LoVo (cell line): ENCODE measurements around the gene KCNJ18.
"Not testable (repeated sequence)": the region's sequence is repeated elsewhere in the genome, so short reads cannot be mapped to it uniquely, and the experiment has no call there.

Experiments
- DNase-seq: peaks from one replicate; pipeline ENCODE4 v3.0.0-alpha.2; 2016; ENCODE audit warnings: low spot score

Gene KCNJ18

DNA sequence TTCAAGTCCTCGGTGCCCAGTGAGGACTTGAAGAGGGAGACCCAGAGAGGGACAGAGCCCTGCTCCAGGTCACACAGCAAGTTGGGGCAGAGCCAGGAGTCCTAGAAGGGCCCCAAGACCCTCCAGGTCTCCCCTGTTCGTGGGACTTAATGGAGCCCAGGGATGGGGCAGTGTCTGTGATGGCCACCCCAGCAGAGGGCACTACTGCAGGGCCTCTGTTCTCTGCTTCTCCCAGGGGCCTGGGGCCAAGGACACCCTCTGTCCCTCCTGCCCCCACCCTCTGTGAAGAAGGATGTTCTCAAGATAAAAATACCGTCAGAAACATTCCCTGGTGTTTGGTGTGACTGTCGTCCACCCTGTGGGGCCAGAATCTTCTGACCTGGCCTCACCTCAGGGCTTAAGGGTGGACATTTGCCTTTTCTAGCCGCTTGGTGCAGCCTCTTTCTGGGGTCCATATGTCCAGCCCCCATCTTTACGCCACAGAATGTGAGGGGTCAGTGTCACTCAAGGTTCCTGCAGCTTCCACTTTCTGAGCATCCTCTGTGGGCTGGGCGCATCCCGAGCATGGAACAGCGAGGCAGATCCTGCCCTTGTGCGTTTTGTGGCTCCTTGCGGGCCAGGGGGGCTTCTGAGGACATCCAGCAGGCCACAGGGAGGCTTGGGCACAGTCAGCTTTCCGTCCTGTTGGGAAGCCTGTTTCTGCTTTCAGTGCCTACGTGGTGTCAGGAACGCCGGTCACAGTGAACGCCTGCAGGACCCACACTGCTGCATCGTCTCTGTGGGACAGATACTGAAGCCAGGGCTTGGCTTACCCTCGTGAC, at the start of gene KCNJ18:
KCNJ18 (plus strand) TSS at position 641 of the 821 bp plus-strand sequence. CDS start 10,264 bp downstream, outside the sequence.
- not testable (repeated sequence) for DNase-seq

DNA sequence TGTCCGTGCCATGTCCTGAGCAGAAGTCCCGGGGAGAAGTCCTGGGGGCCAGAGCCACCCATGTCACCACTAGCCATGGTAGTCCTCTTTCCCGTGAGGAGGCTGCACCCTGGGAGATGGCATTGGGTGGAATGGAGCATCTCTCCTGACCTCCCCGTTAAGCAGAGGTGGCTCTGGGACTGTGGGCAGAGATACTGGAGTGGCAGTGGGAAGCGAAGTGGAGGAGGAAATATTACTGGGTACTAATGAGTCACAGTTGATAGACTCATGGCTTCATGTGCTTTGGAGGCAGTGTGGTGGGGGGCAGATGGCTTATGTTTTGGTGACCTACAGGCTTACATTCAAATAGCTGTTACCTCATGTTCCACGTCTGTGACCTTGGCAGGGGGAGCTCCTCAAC, 44.2 kb upstream of the KCNJ18 start:
- not testable (repeated sequence) for DNase-seq

DNA sequence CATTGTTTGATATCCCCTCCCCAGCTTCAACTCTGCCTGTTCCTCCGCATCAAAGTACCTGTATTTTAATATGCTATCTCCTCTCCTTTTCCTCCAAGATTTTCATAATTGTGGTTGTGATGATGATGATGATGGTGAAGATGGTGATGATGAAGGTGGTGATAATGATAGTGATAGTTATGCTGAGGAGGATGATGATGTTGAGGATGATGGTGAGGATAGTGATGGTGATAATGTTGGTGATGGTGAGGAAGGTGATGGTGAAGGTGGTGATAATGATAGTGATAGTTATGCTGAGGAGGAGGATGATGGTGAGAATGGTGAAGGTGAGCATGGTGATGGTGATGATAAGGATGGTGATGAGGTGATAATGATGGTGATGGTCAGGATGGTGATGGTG, 42.3 kb upstream of the KCNJ18 start:
- DNase-seq: not testable (repeated sequence)

DNA sequence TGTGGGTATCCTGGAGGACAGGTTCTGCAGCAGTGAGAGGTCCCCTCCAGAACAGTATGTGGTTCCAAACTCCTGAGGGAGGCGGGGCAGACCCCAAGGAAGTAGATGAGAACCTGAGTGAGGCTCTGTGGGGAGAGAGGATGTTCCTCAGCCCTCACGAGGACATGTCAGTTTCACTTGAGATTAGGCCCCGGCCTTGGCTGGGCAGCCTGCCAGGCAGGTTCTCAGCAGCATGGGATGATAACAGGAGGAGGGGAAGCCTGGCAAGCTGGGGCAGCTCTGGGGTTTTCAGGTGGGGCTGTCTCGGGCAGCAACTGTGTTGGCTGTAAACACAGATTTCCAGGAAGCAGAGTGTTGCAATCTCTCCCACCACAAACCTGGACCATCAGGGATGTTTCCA, 40.3 kb upstream of the KCNJ18 start:
- not testable (repeated sequence) for DNase-seq

DNA sequence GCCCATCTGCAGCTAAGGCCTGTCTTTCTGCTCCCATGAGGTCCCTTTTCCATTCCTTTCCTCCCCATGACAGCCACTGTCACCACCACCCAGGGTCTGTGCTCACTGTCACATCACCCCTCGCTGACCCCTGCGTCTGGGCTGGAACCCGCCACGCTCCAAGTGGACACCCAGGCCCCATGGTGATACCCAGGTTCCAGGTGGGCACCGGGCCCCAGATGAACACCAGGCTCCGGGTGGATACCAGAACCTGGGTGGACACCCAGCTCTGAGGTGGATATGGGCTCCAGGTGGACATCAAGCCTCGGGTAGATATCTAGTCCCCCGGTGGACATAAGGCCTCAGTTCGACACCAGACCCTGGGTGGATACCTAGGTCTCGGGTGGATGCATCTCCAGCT, 39.1 kb upstream of the KCNJ18 start:
- not testable (repeated sequence) for DNase-seq

DNA sequence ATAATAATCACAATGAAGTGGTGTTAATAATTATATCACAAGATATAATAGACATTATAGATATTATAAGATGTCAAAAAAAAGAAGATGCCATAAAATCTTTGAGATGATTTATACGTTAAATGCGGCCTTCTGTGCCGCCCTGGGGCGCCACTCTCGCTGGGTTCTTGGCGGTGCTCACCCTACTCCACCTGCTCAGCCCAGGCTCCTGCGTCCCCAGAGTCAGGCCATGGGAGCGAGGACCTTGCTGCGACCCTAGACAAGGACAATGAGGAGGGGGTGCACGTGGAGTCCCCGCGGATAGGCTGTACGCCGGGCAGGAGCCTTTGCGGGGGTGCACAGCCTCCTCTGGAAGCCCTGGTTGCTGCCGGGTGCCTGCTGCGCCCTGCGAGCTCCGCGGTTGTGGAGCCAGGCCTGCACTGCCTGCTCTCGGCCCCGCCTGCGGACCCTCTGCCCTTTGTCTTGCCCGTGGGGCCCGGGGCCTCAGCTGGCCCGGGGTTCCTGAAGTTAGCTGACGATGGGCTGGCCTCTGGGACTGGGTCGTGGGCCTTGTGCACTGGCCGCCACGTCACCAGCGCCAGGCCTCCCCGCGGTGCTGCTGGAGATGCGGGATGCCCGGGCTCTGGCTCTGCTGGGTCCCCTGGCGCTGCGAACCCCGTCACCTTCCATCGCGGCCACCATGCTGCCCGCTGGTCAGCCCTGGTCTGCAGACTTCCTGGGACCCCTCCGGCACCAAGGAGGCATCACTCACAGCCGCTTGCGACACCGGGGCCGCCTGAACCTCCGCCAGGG, 35.6 kb upstream of the KCNJ18 start:
- not testable (repeated sequence) for DNase-seq

DNA sequence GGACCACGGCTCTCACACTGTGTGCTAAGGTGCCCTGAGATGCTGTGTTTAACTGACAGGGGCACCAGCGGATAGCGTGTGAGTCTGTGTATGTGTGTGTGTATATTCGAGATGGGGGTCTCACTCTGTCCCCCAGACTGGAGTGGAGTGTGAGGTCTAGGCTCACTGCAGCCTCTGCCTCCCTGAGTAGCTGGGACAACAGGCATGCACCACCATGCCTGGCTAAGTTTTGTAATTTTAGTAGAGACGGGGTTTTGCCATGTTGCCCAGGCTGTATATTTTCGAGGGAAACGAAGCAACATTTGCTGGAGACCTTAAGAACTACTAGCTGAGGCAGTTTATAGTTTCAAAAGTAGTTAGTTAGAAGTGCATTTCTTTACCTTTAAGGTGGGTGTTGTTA, 32.7 kb upstream of the KCNJ18 start:
- not testable (repeated sequence) for DNase-seq

DNA sequence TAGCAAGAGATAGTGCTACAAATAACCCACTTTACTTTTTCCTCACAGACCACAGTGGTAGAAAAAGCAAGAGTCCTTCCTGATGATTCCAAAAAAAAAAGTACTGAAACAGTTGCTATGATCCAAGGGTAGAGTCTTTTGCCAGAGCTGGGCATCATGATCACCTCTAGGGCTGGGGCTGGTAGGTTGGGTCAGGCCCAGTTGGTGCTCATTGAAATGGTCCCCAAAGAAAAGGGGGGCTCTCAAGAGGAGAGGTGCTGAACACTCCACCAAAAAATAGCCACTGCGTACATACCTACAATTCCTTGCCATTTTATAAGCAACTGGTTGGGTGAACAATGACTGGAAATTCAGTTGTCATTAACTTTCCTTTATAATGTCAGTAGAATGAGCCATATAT, 30.9 kb upstream of the KCNJ18 start:
- DNase-seq: not testable (repeated sequence)

DNA sequence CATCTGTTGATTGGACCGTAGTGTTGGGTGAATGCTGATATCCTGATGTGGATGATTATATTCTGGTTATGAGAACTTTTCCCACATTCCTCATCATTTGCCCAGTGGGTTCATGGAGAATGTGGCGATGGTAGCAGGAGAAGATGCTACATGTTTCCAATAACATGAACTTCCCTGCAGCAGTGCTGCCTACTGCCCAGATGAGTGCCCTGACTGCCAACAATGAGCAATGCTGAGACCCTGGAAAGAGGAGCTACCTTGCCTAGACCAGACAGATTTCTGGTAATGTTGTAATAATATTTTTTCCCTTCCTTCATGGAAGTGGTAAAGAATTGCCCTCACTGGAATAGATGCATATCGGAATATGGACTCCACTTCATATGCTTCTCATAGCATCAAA, 29.2 kb upstream of the KCNJ18 start:
- not testable (repeated sequence) for DNase-seq

DNA sequence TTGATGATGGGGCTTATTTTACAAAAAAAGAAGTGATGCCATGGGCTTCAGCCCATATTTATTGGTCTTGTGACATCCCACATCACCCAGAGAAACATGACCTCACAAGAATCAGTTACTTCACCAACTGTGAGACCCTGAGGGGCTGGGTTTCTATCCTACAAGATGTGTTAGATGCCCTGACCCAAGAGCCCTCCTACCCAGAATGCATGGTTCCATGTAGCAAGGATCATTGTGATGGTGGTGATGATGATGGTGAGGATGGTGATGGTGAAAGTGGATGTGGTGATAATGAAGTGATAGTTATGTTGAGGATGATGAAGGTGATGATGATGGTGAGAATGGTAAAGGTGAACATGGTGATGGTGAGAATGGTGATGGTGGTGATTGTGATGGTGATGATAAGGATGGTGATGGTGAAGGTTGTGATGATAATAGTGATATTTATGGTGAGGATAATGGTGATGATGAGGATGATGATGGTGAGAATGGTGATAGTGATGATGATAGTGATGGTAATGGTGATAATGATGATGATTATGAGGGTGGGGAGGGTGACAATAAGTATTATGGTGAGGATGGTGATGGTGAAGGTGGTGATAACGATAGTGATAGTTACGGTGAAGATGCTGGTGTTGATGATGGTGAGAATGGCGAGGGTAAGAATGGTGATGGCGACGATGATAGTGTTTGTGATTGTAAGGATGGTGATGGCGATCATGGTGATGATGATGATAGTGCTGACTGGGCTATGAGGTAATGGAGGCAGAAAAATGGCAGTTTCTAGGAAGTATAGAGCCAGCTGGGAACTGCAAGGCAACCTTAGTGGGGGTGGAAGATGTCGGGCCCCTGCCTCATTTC, 28.5 kb upstream of the KCNJ18 start:
- not testable (repeated sequence) for DNase-seq

DNA sequence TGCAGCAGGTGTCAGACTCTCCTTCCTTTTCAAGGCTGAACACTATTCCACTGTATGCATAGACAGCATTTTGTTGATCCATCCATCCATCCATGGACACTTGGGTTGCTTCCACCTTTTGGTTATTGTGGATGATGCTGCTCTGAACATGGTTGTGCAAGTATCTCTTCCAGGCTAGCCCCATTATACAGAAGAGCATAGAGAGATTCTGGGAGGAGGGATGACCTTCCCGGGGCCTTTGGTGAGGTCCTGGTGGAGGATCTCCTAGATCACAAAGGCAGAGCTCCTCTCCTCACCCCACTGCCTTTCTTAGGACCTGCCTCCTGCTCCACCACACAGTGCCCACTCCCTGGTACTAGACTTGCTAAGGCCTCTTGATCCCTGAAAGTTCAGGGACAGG, 27.2 kb upstream of the KCNJ18 start:
- DNase-seq: not testable (repeated sequence)

DNA sequence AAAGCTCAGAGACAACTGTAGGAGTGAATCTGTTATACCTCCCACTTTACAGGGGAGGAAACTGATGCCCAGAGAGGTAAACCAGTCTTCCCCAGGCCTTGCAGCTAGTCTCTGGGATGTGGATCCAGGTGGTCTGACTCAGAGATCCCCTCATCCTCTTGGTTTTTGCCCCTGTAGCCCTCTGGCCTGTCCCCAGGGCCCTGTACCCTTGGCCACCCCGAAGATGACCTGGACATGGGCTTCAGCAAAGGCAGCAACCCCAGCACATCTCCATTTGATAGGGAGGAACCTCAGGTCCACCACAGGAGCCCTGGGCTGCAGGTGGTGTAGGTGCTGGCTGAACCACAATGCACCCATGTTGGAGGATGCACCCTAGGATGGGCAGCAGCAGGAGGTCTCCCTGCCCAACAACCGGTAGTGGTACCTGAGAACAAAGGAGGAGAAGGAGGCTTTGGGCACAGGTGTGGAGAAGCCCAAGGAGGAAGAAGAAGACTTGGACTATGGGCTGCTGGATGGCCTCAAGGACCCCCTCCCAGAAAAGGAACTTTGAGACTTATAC, 26.3 kb upstream of the KCNJ18 start:
- DNase-seq: not testable (repeated sequence)

DNA sequence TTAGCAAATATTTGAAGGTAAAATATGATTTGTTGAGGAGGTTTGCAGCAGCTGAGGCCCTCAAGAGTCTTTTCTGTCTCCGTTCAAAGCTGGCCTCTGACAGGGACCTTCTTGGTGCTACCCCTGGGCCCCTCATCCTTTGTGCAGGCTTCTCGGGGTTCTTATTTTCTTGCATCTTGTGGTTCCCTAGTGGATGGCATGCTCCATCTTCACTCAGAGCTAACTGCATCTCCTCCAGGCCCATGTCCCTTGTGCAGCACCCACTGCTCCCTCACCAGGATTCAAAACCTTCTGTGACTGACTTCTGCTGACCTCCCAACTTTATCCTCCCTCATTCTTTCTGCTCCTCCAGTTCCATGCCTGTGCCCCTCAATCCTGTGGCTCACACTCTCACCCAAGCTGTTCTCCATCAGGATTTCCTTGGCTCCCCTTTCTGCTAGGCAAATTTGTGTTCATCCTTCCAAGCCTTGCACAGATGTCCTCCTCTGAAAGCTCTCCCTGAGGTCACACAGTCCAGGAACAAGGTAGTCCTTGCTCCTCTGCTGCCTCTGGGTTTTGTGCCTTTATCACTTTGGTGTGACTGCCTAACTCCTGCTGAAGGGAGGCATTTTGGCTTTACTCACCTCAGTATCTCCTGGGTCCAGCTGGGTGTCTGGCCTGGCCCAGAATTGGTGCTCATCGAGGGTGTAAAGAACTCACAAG, 25.5 kb upstream of the KCNJ18 start:
- not testable (repeated sequence) for DNase-seq

DNA sequence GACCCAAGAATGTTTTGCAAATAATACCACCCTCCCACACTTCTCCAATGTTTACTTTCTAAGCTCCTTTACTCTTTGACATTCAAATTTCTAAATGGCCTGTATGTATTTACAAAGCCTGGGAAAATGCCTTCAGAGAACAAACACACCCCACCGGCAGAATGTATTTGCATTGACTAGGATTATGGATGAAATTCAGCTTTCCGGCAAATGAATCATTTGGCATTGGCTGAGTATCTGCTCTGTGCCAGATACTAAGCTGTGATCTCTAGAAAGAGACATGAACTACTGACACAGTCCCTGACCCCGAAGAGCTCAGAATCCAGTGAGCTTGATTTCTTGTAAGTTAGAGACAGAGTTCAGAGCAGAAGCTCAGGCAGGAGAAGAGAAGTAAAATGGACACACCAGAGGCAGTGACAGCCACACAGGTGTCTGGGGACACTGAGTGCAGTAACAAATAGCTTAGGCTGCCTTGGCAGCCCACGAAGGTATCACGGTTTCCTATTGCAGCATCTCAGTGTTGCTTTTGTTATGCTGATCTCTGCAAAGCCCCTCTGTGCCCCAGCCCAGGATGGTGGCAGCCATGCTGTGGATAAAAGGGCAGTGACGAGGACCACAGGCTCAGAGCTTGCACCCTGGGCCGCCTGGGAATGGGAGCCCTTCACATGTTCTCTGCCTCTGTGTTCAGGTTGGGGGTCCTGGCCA, 24.8 kb upstream of the KCNJ18 start:
- not testable (repeated sequence) for DNase-seq

DNA sequence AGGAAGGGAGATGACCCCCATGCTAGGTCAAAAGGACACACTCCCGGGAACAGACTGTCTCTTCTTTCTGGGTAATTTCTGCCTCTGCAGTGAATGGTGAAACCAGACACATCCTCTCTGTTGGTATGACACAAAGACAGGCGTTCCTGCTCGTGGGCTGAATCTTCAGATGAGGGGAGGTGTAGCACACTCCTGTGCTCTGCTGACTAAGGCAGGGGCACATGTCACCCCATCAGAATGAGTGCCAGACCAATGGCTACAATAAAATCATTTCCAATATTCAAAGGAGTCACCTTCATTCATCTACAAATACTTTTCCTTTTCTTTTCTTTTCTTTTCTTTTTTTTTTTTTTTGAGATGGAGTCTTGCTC, 24.2 kb upstream of the KCNJ18 start:
- not testable (repeated sequence) for DNase-seq

DNA sequence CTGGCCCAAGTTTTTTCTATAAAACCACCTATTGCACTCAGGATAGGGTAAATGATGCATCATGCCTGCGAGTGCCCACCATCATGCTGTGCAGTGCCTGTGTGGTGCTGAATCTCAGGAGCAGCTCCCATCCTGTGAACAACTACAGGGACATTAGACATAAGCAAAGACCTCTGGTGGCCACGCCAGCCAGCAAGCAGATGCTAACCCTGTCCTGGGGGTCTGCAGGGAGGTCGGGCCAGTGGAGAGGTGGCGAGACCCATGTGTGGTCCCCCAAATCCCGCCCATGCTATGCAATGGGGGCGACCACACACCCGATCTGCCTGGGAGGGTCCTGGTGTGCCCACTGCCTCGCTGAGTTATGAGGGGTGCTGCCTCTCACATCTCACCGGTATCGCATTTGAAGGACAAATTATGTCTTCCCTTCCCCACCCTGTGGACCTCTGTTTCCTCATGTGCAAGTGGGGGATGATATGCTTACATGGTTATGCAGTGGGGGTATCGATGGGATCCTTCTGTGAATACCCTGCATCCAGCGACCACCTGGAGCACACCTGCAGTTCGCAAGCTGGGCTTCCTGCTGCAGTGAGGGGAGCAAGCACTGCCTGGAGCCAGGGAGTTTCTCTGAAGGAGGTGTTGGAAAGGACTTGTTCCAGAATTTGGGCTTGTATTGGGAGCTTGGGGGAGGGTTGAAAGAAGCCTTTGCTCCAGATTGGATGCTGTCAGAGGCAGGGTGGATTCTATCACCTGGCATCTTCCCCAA, 23.4 kb upstream of the KCNJ18 start:
- DNase-seq: not testable (repeated sequence)

DNA sequence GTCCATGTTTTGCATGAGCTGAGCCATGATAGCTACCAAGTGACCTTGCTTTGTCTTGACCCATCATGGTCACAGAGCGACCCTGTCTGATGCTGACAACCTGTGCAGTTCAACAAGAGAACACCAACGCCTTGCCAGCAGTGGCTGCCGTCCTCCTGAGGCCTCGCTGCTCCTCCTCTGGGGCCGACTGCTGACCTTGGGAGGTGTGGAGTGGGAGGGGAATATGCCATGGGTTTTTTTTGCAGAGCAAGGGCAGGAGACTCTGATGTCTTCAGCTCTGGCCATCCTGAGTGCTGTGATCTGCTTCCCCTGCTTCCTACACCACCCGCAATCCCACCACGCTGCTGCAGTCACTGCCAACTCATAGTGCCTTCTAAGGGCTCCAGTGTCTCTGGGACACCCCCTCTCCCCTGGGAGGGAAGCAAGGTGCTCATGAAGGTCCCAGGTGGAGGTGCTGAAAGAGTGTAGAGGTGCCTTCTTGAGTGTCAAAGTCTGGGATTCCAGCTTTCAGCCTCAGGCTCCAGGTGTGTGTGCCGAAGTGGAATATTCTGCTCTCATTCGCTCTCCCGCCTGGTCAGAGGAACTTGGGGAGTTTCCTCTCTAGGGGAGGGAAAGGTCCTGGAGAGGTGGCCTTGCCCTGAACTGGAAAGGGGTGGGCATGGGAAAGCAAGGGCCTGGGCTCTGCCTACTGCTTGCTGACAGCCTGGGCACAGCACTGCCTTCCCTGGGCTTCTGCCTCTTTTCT, 22.5 kb upstream of the KCNJ18 start:
- DNase-seq: not testable (repeated sequence)

DNA sequence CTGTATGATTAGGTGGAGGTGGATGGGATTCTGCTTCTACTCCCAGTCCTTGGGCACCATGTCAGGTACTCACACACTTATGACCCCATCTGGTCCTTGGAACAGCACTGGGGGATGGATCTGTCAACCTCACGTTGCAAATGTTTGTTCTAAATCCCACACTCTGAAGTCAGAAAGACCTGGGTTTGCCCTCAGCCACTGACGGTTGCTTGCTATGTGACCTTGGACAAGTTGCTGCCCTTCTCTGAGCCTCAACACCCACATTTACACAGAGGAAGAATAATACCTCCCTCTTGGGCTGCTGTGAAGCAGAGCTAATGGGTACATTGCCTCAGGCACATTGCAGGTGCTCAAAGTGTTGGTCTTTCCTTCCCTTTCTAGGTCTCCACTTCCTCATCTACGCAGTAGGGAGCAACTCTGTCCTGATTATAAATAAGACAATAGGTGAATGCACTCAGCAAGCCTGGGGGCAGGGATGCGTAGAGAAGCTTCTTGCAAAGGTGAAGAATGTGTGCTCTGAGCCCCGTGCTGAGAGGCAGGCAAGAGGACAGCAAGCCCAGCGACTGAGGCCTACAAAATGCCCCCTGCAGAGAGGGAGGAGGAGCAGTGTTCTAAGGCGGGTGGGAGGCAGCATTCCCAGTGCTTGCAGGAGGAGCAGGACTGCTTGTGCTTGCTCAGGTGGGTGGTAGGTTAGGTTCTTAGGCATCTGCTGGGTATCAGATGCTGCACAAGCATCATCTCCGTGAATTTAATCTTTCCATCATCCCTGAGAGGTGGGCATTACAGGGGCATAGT, 21.8 kb upstream of the KCNJ18 start:
- not testable (repeated sequence) for DNase-seq
